Effector CD4-positive, alpha-beta T cell (primary cell): ENCODE measurements around the gene HPSE2.

Source experiments
- DNase-seq: peaks from one replicate; pipeline ENCODE4 v3.0.0-alpha.2; 2020

HPSE2 gene

GRCh38 chr10:98483658-98484057 lies 752.0 kb downstream of the HPSE2 start:
- no peak for DNase-seq

GRCh38 chr10:98482096-98482495 lies 753.6 kb downstream of the HPSE2 start:
- DNase-seq = no peak

GRCh38 chr10:98481404-98481945 lies 754.2 kb downstream of the HPSE2 start:
- DNase-seq = no peak

GRCh38 chr10:98478430-98479222 lies 757.0 kb downstream of the HPSE2 start:
- no peak for DNase-seq

GRCh38 chr10:98477861-98478260 lies 757.8 kb downstream of the HPSE2 start:
- no peak for DNase-seq

GRCh38 chr10:98474628-98475027 lies 761.0 kb downstream of the HPSE2 start:
- DNase-seq = no peak

GRCh38 chr10:98472196-98472595 lies 763.5 kb downstream of the HPSE2 start:
- DNase-seq = no peak

GRCh38 chr10:98470850-98471249 lies 764.8 kb downstream of the HPSE2 start:
- no peak for DNase-seq

- DNase-seq = no peak
Measured at GRCh38 chr10:98469001-98469931, 766.4 kb downstream of the HPSE2 start.

GRCh38 chr10:98467506-98468318 lies 767.9 kb downstream of the HPSE2 start:
- peak; percentile 46 for DNase-seq

- no peak for DNase-seq
Measured at GRCh38 chr10:98466861-98467505, 768.7 kb downstream of the HPSE2 start.

- no peak for DNase-seq
Measured at GRCh38 chr10:98465866-98466265, 769.8 kb downstream of the HPSE2 start.

GRCh38 chr10:98463976-98464754 lies 771.5 kb downstream of the HPSE2 start:
- no peak for DNase-seq

- DNase-seq = no peak
Measured at GRCh38 chr10:98463016-98463415, 772.6 kb downstream of the HPSE2 start.

GRCh38 chr10:98461500-98461842 lies 774.2 kb downstream of the HPSE2 start:
- DNase-seq = no peak

GRCh38 chr10:98460837-98461499 lies 774.7 kb downstream of the HPSE2 start:
- no peak for DNase-seq

GRCh38 chr10:98458809-98459784 lies 776.6 kb downstream of the HPSE2 start:
- no peak for DNase-seq

GRCh38 chr10:98457721-98458120 lies 777.9 kb downstream of the HPSE2 start:
- no peak for DNase-seq

- no peak for DNase-seq
Measured at GRCh38 chr10:98456686-98457482, 778.8 kb downstream of the HPSE2 start.
